ENCODE data around the gene MXD4. TPM values are rescaled to one million over a fixed set of nuclear protein-coding genes. Genes with fewer than 3 reads are reported as not detected.
"Not testable (repeated sequence)": the region's sequence is repeated elsewhere in the genome, so short reads cannot be mapped to it uniquely, and the experiment has no call there.

MXD4 gene
- total and polyA plus RNA-seq, 11 donors: 27.5 to 76.6 (median 35.7) TPM

- ATAC-seq (no peak), DNase-seq (no peak)
- Histone ChIP-seq H3K9me3 (no peaks in the 10 kb centered on the region), H3K4me3 (no peak overlapping the region), H3K27ac (no peak overlapping the region), H3K36me3 (peaks cover 0 to 38% (median 24%) of the 10 kb centered on the region in 9 donors), H3K27me3 (no peaks in the 10 kb centered on the region), H3K4me1 (peaks cover 0 to 8% (median 0%) of the 10 kb centered on the region in 12 donors)
- TF ChIP-seq, protein P1, sequence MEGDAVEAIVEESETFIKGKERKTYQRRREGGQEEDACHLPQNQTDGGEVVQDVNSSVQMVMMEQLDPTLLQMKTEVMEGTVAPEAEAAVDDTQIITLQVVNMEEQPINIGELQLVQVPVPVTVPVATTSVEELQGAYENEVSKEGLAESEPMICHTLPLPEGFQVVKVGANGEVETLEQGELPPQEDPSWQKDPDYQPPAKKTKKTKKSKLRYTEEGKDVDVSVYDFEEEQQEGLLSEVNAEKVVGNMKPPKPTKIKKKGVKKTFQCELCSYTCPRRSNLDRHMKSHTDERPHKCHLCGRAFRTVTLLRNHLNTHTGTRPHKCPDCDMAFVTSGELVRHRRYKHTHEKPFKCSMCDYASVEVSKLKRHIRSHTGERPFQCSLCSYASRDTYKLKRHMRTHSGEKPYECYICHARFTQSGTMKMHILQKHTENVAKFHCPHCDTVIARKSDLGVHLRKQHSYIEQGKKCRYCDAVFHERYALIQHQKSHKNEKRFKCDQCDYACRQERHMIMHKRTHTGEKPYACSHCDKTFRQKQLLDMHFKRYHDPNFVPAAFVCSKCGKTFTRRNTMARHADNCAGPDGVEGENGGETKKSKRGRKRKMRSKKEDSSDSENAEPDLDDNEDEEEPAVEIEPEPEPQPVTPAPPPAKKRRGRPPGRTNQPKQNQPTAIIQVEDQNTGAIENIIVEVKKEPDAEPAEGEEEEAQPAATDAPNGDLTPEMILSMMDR (IDR thresholded peaks at IDR 0.05): no peak
- TF ChIP-seq POLR2A (IDR thresholded peaks at IDR 0.05): no peak
- 87 to 100% (median 95%) methylated on average over 2 of the region's 2 CpGs for WGBS, 4 donors
- intact Hi-C loops (cut with DNase I): loop anchor here in 9 of 10 donors (5.0 to 10.0 kb wide), 7 partner anchors 194 to 432 kb away; partner anchors contain the start of genes CFAP99 (in 1 of the 9), RNF4 (in 1 of the 9) and ZFYVE28 (in 1 of the 9)
These were observed 39.1 kb downstream of the MXD4 start for GRCh38 chr4:2222838-2223237.

DNA sequence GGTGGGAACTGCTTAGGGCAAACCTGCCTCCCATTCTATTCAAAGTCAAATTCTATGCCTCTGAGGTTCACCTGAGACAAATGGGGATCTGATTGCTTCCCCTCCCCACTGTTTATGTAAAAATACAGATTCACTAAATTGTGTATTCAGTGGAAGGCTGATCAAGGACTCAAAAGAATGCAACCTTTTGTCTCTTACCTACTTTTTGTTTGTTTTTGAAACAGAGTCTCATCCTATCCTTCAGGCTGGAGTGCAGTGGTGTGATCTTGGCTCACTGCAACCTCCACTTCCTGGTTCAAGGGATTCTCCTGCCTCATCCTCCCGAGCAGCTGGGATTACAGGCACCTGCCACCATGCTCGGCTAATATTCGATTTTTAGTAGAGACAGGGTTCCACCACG is 40.5 kb downstream of the MXD4 start:
- not testable (repeated sequence) for H3K4me1 ChIP-seq, H3K4me3 ChIP-seq, H3K27me3 ChIP-seq, ATAC-seq, DNase-seq, H3K27ac ChIP-seq, H3K9me3 ChIP-seq
- 64 to 71% (median 68%) methylated on average over 4 of the region's 4 CpGs for WGBS, 4 donors
- intact Hi-C loops (cut with DNase I): loop anchor here in 9 of 10 donors (2.0 to 10.0 kb wide), 9 partner anchors 196 to 433 kb away; partner anchors contain the start of genes CFAP99 (in 1 of the 9), RNF4 (in 1 of the 9) and ZFYVE28 (in 1 of the 9)
- H3K36me3 ChIP-seq: peaks cover 0 to 27% (median 11%) of the 10 kb centered on the region in 9 donors

- intact Hi-C loops (cut with DNase I): loop anchor here in 9 of 10 donors (1.0 to 10.0 kb wide), 10 partner anchors 197 to 435 kb away; partner anchors contain the start of genes CFAP99 (in 1 of the 9), RNF4 (in 1 of the 9) and ZFYVE28 (in 1 of the 9)
- Histone ChIP-seq H3K36me3 (peaks cover 0 to 24% (median 8%) of the 10 kb centered on the region in 9 donors), H3K4me3 (no peak overlapping the region), H3K27me3 (no peaks in the 10 kb centered on the region), H3K27ac (no peak overlapping the region), H3K4me1 (peaks cover 0 to 8% (median 0%) of the 10 kb centered on the region in 12 donors), H3K9me3 (no peaks in the 10 kb centered on the region)
- TF ChIP-seq, protein P1 (IDR thresholded peaks at IDR 0.05): peak; percentile 72 to 87 (median 84)
- no peak for TF ChIP-seq POLR2A (IDR thresholded peaks at IDR 0.05)
- ATAC-seq (peak; percentile 70 to 92 (median 88)), DNase-seq (peak; percentile 54 to 78 (median 59))
- WGBS, 4 donors: 10 to 13% (median 12%) methylated on average over 10 of the region's 10 CpGs
These were observed 41.8 kb downstream of the MXD4 start for GRCh38 chr4:2220016-2220630.

- intact Hi-C loops (cut with DNase I): loop anchor here in 3 of 10 donors (5.0 to 10.0 kb wide), 4 partner anchors 133 to 416 kb away; no protein-coding TSS in a partner anchor
- DNase-seq (no peak), ATAC-seq (no peak)
- peaks cover 0 to 8% (median 0%) of the 10 kb centered on the region in 12 donors for H3K4me1 ChIP-seq
- H3K36me3 ChIP-seq: peaks cover 0 to 20% (median 8%) of the 10 kb centered on the region in 9 donors
- H3K4me3 ChIP-seq: no peak overlapping the region
- no peaks in the 10 kb centered on the region for H3K9me3 ChIP-seq
- no peak overlapping the region for H3K27ac ChIP-seq
- no peaks in the 10 kb centered on the region for H3K27me3 ChIP-seq
- 90 to 97% (median 93%) methylated on average over 6 of the region's 6 CpGs for WGBS, 4 donors
- no peak for TF ChIP-seq POLR2A (IDR thresholded peaks at IDR 0.05)
- TF ChIP-seq, protein P1 (IDR thresholded peaks at IDR 0.05): no peak
These were observed 42.6 kb downstream of the MXD4 start for GRCh38 chr4:2219233-2219760.

All from heart left ventricle (tissue), 16 donors.